ENCODE results near the gene MAPK10. TPM values are rescaled to one million over a fixed set of nuclear protein-coding genes. Genes with fewer than 3 reads are reported as not detected.

MAPK10 gene
- total and polyA plus RNA-seq, 2 of the 8 experiments (the other 6 are each of a cell fraction or from before 2014, with no cell fraction given) = 2.5 to 3.1 TPM

- no peak for TF ChIP-seq CEBPB (IDR thresholded peaks at IDR 0.05; ENCODE audit: low read depth, low read length)
Observed at GRCh38 chr4:86044593-86044985, 315.3 kb downstream of the MAPK10 start (continued).
